Endometrium (tissue), 2 donors: ENCODE results near the gene VMAC.
"Not testable (repeated sequence)": the region's sequence is repeated elsewhere in the genome, so short reads cannot be mapped to it uniquely, and the experiment has no call there.

Source experiments
- FAIRE-seq: peaks from 2 replicates; lab custom pipeline; 2012; peaks lifted over from hg19 to GRCh38; lab: Jason Lieb, UNC
- donor health status: control.
- donor health status: control.

The VMAC gene

DNA sequence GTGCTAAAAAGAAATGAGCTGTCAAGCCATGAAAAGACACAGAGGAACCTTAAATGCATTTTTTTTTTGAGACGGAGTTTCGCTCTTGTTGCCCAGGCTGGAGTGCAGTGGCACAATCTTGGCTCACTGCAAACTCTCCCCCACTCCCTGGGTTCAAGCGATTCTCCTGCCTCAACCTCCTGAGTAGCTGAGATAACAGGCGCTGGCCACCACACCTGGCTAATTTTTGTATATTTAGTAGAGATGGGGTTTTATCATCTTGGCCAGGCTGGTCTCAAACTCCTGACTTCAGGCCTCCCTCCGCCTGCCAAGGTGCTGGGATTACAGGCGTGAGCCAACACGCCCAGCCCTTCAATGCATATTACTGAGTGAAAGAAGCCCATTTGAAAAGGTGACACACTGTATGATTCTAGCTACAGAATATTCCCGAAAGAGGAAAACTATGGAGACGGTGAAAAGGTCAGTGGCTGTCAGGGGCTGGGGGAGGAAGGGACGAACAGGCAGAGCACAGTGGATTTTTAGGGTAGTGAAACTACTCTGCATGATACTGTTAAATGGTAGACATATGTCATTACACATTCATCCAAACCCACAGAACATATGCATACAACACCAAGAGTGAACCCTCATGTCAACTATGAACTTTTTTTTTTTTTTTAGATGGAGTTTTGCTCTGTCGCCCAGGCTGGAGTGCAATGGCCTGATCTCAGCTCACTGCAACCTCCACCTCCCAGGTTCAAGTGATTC, 20.4 kb upstream of the VMAC start:
- FAIRE-seq: not testable (repeated sequence)

- no peak for FAIRE-seq
These were observed 15.2 kb upstream of the VMAC start for GRCh38 chr19:5889288-5889971.

DNA sequence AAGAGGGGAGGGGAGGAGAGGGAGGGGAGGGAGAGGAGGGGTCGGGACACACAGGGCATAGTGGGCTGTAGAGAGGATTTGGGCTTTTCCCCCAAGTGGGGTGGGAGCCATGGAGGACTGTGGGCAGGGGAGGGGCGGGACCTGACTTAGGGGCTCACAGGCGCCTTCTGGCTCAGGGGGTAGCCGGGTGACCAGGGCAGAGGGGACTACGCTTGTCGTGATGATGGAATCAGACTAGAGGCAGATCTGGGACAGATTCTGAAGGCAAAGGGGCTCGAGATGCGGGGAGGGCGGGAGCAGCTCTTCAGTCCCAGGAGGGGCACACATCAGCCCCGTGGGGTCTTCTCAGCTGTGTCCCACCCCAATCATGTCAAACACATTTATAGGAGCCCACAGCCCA, 14.6 kb upstream of the VMAC start:
- FAIRE-seq: no peak

- no peak for FAIRE-seq
These were observed 13.1 kb upstream of the VMAC start for GRCh38 chr19:5891572-5891937.

- FAIRE-seq: no peak
These were observed 12.5 kb upstream of the VMAC start for GRCh38 chr19:5891938-5892771.

- no peak for FAIRE-seq
These were observed 11.8 kb upstream of the VMAC start for GRCh38 chr19:5892772-5893275.

GRCh38 chr19:5893296-5893903, 11.3 kb upstream of the VMAC start:
- FAIRE-seq: no peak

DNA sequence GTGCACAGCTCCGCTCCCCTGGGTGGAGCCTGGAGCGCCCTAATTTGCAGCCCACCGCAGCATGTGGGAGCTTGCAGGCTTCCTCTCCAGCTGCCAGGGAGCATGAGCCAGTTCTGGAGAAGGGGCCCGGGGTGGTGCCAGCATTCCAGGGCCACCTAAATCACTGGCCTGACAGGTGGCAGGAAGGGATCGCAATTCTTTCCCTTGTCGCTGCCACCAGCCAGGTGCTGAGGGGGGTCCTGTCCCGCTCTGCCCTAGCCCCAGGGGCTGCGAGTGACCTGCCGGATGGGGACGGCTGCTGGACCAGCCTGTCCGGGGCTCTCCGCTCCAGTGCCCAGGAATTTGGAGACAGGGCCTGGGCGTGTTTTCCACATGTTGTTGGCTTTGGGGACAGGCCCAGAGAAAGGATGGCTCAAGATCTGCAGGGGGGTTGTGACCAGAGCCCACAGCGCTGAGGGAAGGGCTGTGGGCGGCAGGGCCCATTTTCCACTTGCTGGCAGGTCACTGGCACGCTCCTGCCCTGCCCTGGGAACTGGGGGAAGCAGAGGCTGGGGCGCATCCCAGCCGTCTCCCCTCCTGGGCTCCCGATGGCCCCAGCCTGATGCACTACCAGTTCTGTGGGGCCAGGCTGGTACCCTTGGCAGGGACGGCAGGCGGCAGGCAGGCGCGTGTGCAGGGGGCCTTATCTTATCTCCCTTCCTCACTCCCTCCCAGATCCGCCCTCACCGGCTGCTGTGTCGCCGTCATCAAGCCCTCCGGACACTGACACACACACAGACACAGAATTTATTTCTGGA, 10.6 kb upstream of the VMAC start:
- no peak for FAIRE-seq

DNA sequence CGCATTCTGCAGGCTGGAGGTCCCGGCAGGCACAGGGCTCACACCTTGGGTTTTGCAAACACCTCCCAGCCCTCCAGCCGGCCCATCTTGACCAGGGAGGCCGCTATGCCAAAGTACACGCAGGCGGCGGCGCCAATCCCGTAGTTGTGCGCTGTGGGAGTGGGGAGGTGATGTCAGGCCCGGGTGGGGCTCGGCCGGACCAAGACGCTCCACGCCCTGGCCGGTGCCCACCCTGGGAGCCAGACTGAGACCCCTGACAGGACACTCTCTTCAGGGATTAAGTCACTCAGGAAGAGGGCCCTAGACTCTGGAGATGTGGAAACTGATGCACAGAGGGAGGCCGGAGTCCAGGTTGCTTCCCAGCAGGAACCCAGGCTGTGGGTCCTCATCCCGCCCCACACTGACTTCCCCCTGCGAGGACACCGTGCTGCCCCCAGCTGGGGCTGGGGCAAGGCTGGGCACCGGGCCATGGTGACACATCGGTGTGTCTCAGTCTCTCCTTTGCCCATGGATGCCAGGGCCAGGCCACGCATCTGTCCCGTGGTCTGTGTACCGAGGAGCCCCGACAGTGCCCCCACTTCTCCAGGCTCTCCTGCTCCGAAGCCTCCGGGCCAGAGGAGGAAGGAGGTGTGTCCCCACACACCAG, 9.8 kb upstream of the VMAC start:
- FAIRE-seq: no peak

GRCh38 chr19:5895409-5895808, 9.3 kb upstream of the VMAC start:
- no peak for FAIRE-seq

DNA sequence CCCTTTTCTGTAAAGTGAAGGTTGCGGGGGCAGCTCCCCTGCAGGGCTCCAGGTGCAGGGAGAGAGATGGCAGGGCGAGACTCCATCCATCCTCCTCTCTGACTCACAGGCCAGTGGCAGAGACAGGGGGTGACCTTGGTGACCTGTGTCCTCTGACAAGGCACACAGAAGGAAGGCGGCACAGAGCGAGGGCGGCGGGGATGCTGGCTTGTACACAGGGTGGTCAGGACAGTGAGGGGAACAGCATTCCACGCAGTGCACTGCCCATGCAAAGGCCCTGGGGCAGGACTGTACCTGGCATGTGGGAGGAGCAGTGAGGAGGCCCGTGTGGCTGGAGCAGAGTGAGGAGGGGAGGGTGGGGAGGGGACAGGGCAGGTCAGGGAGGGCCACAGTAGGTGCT, 8.8 kb upstream of the VMAC start:
- no peak for FAIRE-seq

DNA sequence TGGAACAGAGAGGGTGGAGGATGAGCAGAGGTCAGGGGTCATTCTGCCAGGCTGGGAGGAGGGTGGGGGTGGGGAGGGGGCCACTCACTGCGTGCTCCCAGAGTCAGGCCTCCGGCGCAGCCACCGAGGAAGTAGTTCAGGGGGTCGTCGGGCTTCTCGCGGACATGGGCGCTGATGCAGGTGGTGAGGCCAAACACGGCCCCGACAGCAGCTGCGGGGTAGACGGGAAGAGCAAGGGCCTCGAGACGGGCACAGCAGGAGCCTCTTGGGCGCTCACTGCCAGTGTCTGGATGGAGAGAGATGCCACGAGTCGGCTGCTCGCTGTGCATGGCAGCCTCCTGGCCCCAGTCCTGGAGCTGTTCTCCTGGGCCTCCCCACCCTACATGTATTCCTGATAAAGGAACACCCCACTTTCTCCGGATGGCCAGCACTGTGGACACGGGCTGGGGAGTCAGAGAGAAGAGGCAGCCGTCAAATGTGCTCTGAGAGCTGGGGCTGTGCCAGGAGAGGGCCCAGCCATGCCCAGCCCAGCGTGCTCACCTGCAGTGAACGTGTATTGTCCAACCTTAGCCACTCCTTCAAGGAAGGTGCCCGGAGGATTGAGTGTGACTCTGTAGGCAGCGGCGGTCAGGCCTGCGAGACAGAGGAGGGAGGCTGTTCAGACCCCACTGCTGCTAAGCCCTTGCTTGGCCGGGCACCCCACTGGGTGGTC, 8.2 kb upstream of the VMAC start:
- no peak for FAIRE-seq

- no peak for FAIRE-seq
These were observed 7.3 kb upstream of the VMAC start for GRCh38 chr19:5897189-5897969.

GRCh38 chr19:5899728-5900526, 4.7 kb upstream of the VMAC start:
- no peak for FAIRE-seq

DNA sequence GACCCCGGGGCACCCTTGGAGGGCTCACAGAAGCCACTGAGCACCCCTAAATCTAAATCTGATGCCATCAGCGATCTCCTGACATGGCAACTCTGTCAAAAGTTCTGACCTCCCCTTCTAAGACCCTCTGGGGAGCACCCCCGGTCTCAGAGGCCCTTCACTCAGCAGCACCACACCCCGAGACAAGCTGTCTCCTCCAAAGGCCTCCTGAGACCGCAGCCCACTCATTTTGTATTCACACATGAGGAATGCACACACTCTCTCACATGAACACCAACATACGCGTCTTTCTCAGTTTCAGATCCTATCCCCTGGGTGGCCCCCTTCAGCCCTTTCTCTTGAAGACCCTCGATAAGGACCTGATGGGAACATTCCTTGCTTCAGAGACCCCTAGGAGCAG, 3.7 kb upstream of the VMAC start:
- no peak for FAIRE-seq

GRCh38 chr19:5903056-5903623, 1.5 kb upstream of the VMAC start:
- FAIRE-seq: no peak

- FAIRE-seq: no peak
These were observed 884 bp upstream of the VMAC start, which contains the start of gene NDUFA11 for GRCh38 chr19:5903624-5904351. NDUFA11 (minus strand) TSS chr19:5903790; CDS start chr19:5903708, 82 bp downstream.
